Adrenal gland (tissue), 12 donors: Measurements from ENCODE around the gene PDE7B. TPM values are rescaled to one million over a fixed set of nuclear protein-coding genes. Genes with fewer than 3 reads are reported as not detected.

Source experiments
- DNase-seq, 7 donors: peaks; one replicate each; pipeline ENCODE4 v3.0.0-alpha.2; 2019 to 2020
- H3K27ac ChIP-seq, 5 donors: fragments of 200-600 bp; sonication (generic) in 4 of 5; 1 replicate in 3 of 5; 2 replicates in 2 of 5; pipeline versions ENCODE4 v1.5.1 to v1.8.0; 2016 to 2020; ENCODE audit warnings: mild to moderate bottlenecking in 1 of 5
- H3K27me3 ChIP-seq: fragments of 200-600 bp; 2 replicates; pipeline ENCODE4 v1.8.0; 2021
- H3K36me3 ChIP-seq, 2 donors: fragments of 200-600 bp; replicated peaks in 1 of 2; 1 replicate in 1 of 2; 2 replicates in 1 of 2; pipeline versions ENCODE4 v1.5.1 to v1.8.0; 2018 to 2022
- H3K4me1 ChIP-seq, 2 donors: fragments of 200-600 bp; replicated peaks in 1 of 2; 1 replicate in 1 of 2; 2 replicates in 1 of 2; pipeline versions ENCODE4 v1.5.1 to v1.8.0; 2018 to 2021
- H3K4me3 ChIP-seq, 4 donors: fragments of 200-600 bp; sonication (generic) in 3 of 4; one replicate each; pipeline ENCODE4 v1.5.1; 2016 to 2018
- H3K9me3 ChIP-seq, 3 donors: fragments of 200-600 bp; sonication (generic) in 1 of 3; replicated peaks in 1 of 3; 1 replicate in 2 of 3; 2 replicates in 1 of 3; pipeline versions ENCODE4 v1.5.1 to v1.8.0; 2016 to 2021
- CTCF ChIP-seq, 6 experiments: fragments of 450-650 bp in 4 of 6; fragments of 200-600 bp in 2 of 6; sonication (generic) in 1 of 6; IDR thresholded peaks; 1 replicate in 5 of 6; 2 replicates in 1 of 6; pipeline versions ENCODE4 v1.5.1 to v1.8.0; 2016 to 2021; ENCODE audit warnings: antibody characterized with exemption in 6 of 6, mild to moderate bottlenecking in 2 of 6, moderate library complexity in 1 of 6
- POLR2A ChIP-seq, 2 donors: fragments of 450-650 bp; IDR thresholded peaks; one replicate each; pipeline ENCODE4 v1.6.1; 2017; ENCODE audit warnings: antibody characterized with exemption in 2 of 2, mild to moderate bottlenecking in 2 of 2, moderate library complexity in 1 of 2
- WGBS, 4 donors: extraction: QIAGEN DNeasy Blood & Tissue Kit in 2 of 4; methylation state at CpG; one replicate each; pipeline versions ENCODE4 v1.1.5 to v1.1.7; 2013 to 2017; 5-methylcytosine and 5-hydroxymethylcytosine counted together
- intact Hi-C, 2 donors: fragments of 100-400 bp; cut with DNase I; formaldehyde crosslinking; loops; one replicate each; pipeline versions ENCODE4 v1.14.1 to v1.15.0; 2022 to 2023
- polyA plus RNA-seq, 3 donors: library from polyadenylated mRNA; stranded (reverse); fragments of 200-250 nt in 2 of 3; fragments of 350-450 nt in 1 of 3; fragmentation: Illumina TruSeq in 1 of 3; extraction: RNeasy Lipid Tissue Mini Kit (QIAGEN cat#74804) in 1 of 3; gene quantifications; one replicate each; pipeline ENCODE4 v1.2.3, GENCODE V29; 2013 to 2014
- total RNA-seq, 9 donors: library from RNA; depleted of rRNA in 4 of 9; stranded (reverse); fragments of >200 nt in 4 of 9; fragments of 120-200 nt in 1 of 9; fragmentation: NEBNext Ultra II Directional in 1 of 9; extraction: Animal tissue kit (Norgen Biotek cat#: 25700) in 1 of 9; gene quantifications; one replicate each; pipeline versions ENCODE4 v1.1.0 to v1.2.4, GENCODE V29; 2013 to 2023
- donor health status: healthy with polysubstance abuse.
- donor health status: Bipolar disorder and iron deficiency.
- donor health status: DM: yes; HTN: yes; CAD: no.
- donor health status: DM: no; HTN: no; CAD: no.
- donor health status: DM: no; HTN: no; CAD: no.
- donor health status: DM: yes; HTN: yes; CAD: no.

The PDE7B gene
- total and polyA plus RNA-seq, 12 donors, result 1.3 to 11.5 (median 5.2) TPM

- intact Hi-C loops, result no loop called here
- H3K4me1 ChIP-seq, result no peaks in the 10 kb centered on the region
- H3K36me3 ChIP-seq, result no peaks in the 10 kb centered on the region
- no peak overlapping the region for H3K4me3 ChIP-seq
- H3K27ac ChIP-seq, result no peak overlapping the region
- DNase-seq, result no peak
- WGBS, 4 donors, result 83 to 89% (median 87%) methylated on average over 6 of the region's 6 CpGs
- TF ChIP-seq POLR2A (IDR thresholded peaks at IDR 0.05) (no peak), CTCF (IDR thresholded peaks at IDR 0.05) (no peak)
- no peaks in the 10 kb centered on the region for H3K9me3 ChIP-seq
- H3K27me3 ChIP-seq, result no peaks in the 10 kb centered on the region
Measured at GRCh38 chr6:135842618-135843392, 8.7 kb upstream of the PDE7B start.

DNA sequence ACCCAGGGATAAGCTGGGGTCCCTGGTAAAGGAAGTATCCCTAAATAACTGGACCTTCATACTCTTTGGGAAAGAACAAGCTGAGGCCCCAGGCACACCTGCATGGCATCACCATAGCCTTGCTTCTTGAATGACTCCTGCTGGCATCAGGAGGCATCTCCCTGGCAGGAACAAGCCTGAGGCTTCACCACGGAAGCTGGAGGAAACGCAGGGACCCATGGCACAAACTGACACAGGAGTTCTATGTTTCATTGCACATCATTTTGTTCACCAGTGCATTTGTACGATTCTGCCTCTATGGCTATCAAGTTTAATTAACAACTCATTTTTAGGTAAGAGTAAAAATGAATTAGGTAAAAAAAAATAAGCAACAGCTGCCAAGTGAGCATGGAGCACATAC lies 619 bp upstream of the PDE7B start:
- no peak for DNase-seq
- TF ChIP-seq POLR2A (IDR thresholded peaks at IDR 0.05) (no peak), CTCF (IDR thresholded peaks at IDR 0.05) (no peak)
- WGBS, 4 donors, result 60 to 78% (median 70%) methylated on average over 3 of the region's 3 CpGs
- peaks cover 0 to 16% of the 10 kb centered on the region in 2 donors for H3K4me1 ChIP-seq
- intact Hi-C loops, result no loop called here
- no peaks in the 10 kb centered on the region for H3K36me3 ChIP-seq
- H3K27me3 ChIP-seq, result no peaks in the 10 kb centered on the region
- H3K4me3 ChIP-seq, result no peak overlapping the region
- no peaks in the 10 kb centered on the region for H3K9me3 ChIP-seq
- H3K27ac ChIP-seq, result no peak overlapping the region

GRCh38 chr6:135852746-135853145 lies 1.2 kb downstream of the PDE7B start:
- no peaks in the 10 kb centered on the region for H3K9me3 ChIP-seq
- TF ChIP-seq POLR2A (IDR thresholded peaks at IDR 0.05) (no peak), CTCF (IDR thresholded peaks at IDR 0.05) (no peak)
- H3K27ac ChIP-seq, result no peak overlapping the region
- DNase-seq, result no peak
- intact Hi-C loops, result no loop called here
- 61 to 72% (median 65%) methylated on average over 1 of the region's 1 CpG for WGBS, 4 donors
- no peaks in the 10 kb centered on the region for H3K36me3 ChIP-seq
- H3K4me3 ChIP-seq, result peak overlapping the region in 1 of 4 donors; percentile 35
- H3K27me3 ChIP-seq, result no peaks in the 10 kb centered on the region
- H3K4me1 ChIP-seq, result peaks cover 0 to 16% of the 10 kb centered on the region in 2 donors

DNA sequence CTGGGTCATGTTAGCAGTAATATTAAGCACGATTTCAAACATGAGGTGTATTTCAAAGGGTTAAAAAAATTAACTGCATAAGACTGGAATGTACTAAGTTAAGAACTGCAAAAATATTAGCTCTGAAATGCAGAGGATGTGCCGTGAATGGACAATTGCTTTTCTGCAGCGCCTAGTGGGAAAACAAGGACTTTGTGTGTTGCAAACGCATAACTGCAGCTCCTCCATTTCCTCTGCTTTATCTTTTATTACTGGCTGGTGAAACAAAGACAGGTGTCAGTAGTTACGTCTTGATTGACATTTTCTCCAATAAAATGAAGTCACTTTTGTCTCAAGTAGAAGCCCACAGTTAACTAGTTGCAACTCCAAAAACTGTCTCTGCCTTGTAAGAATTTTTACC lies 1.7 kb downstream of the PDE7B start:
- Histone ChIP-seq H3K9me3 (no peaks in the 10 kb centered on the region), H3K27ac (no peak overlapping the region), H3K36me3 (no peaks in the 10 kb centered on the region), H3K4me1 (peaks cover 0 to 16% of the 10 kb centered on the region in 2 donors), H3K4me3 (peak overlapping the region in 1 of 4 donors; percentile 35), H3K27me3 (no peaks in the 10 kb centered on the region)
- DNase-seq, result no peak
- intact Hi-C loops, result no loop called here
- WGBS, 4 donors, result 52 to 68% (median 60%) methylated on average over 5 of the region's 5 CpGs
- TF ChIP-seq POLR2A (IDR thresholded peaks at IDR 0.05) (no peak), CTCF (IDR thresholded peaks at IDR 0.05) (no peak)
